Esophagus squamous epithelium (tissue), 5 donors: Measurements from ENCODE around the gene SPTAN1. TPM values are rescaled to one million over a fixed set of nuclear protein-coding genes. Genes with fewer than 3 reads are reported as not detected.

Experiments used
- DNase-seq: peaks from one replicate; lab custom pipeline; 2025; lab: John Stamatoyannopoulos, UW
- H3K27ac ChIP-seq, 4 donors: fragments of 200-600 bp; sonication (generic); one replicate each; pipeline ENCODE4 v1.5.1; 2016 to 2019; ENCODE audit warnings: mild to moderate bottlenecking in 1 of 4
- H3K27me3 ChIP-seq, 4 donors: fragments of 200-600 bp; sonication (generic); 1 replicate in 3 of 4; 2 replicates in 1 of 4; pipeline versions ENCODE4 v1.5.1 to v1.6.0; 2017 to 2021; ENCODE audit warnings: antibody characterized with exemption in 1 of 4
- H3K36me3 ChIP-seq, 3 donors: fragments of 200-600 bp; sonication (generic); one replicate each; pipeline ENCODE4 v1.5.1; 2016 to 2019
- H3K4me1 ChIP-seq, 3 donors: fragments of 200-600 bp; sonication (generic); one replicate each; pipeline ENCODE4 v1.5.1; 2017 to 2019
- H3K4me3 ChIP-seq, 4 donors: fragments of 200-600 bp; sonication (generic); 1 replicate in 3 of 4; 2 replicates in 1 of 4; pipeline ENCODE4 v1.5.1; 2016 to 2019; ENCODE audit warnings: mild to moderate bottlenecking in 2 of 4, moderate library complexity in 1 of 4
- H3K9me3 ChIP-seq, 3 donors: fragments of 200-600 bp; sonication (generic); one replicate each; pipeline ENCODE4 v1.5.1; 2016 to 2019
- POLR2A ChIP-seq, 4 donors: fragments of 450-650 bp; IDR thresholded peaks; one replicate each; pipeline ENCODE4 v1.6.1; 2017; ENCODE audit warnings: antibody characterized with exemption in 4 of 4, mild to moderate bottlenecking in 4 of 4, moderate library complexity in 3 of 4
- WGBS, 2 donors: methylation state at CpG; one replicate each; pipeline ENCODE4 v1.1.5; 2018; 5-methylcytosine and 5-hydroxymethylcytosine counted together
- intact Hi-C: fragments of 100-400 bp; cut with DNase I; formaldehyde crosslinking; loops from one replicate; pipeline ENCODE4 v1.15.0; 2022
- total RNA-seq, 4 donors: library from RNA; depleted of rRNA; stranded (reverse); fragments of >200 nt; gene quantifications; one replicate each; pipeline ENCODE4 v1.1.0, GENCODE V29; 2016
- TF ChIP-seq, protein P1 (sequence below), 6 experiments: fragments of 450-650 bp in 4 of 6; fragments of 200-600 bp in 2 of 6; sonication (generic) in 2 of 6; IDR thresholded peaks; one replicate each; pipeline ENCODE4 v1.5.1; 2016 to 2019; ENCODE audit warnings: antibody characterized with exemption in 6 of 6, mild to moderate bottlenecking in 4 of 6, moderate library complexity in 4 of 6
- donor health status: DM: yes; HTN: yes; CAD: no.

SPTAN1 gene
- total RNA-seq, 4 donors from 2014 or later: 97.8 to 233 (median 160) TPM

DNA sequence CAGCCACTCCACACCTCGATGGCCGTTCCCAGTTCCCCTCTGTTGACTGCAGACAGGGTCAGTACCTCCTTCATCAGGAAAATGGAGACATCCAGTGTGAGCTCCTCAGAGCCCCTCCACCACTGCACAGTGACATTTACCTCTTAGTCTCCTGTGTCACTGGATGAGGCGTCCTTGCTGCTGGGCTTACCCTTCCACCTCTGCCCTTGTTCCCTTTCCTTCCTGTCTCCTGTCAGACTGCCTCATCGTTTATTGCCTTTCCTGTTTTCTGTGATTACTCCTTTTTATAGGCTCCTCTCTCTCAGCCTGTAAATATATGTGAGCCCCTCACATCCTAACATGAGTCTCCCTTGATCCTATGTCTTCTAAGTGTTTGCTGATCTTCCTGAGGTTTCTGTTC lies 23.2 kb upstream of the SPTAN1 start:
- H3K9me3 ChIP-seq: no peaks in the 10 kb centered on the region
- H3K27ac ChIP-seq: peak overlapping the region in 1 of 4 donors; percentile 29
- intact Hi-C loops: no loop called here
- H3K36me3 ChIP-seq: peaks cover 4 to 100% (median 39%) of the 10 kb centered on the region in 3 donors
- no peak overlapping the region for H3K4me3 ChIP-seq
- WGBS, 2 donors: 75 to 80% methylated on average over 4 of the region's 4 CpGs
- DNase-seq: no peak
- no peaks in the 10 kb centered on the region for H3K4me1 ChIP-seq
- TF ChIP-seq POLR2A (IDR thresholded peaks at IDR 0.05): no peak
- TF ChIP-seq, protein P1, sequence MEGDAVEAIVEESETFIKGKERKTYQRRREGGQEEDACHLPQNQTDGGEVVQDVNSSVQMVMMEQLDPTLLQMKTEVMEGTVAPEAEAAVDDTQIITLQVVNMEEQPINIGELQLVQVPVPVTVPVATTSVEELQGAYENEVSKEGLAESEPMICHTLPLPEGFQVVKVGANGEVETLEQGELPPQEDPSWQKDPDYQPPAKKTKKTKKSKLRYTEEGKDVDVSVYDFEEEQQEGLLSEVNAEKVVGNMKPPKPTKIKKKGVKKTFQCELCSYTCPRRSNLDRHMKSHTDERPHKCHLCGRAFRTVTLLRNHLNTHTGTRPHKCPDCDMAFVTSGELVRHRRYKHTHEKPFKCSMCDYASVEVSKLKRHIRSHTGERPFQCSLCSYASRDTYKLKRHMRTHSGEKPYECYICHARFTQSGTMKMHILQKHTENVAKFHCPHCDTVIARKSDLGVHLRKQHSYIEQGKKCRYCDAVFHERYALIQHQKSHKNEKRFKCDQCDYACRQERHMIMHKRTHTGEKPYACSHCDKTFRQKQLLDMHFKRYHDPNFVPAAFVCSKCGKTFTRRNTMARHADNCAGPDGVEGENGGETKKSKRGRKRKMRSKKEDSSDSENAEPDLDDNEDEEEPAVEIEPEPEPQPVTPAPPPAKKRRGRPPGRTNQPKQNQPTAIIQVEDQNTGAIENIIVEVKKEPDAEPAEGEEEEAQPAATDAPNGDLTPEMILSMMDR (IDR thresholded peaks at IDR 0.05): no peak
- H3K27me3 ChIP-seq: no peaks in the 10 kb centered on the region

GRCh38 chr9:128532581-128532980 lies 19.8 kb upstream of the SPTAN1 start:
- no peaks in the 10 kb centered on the region for H3K27me3 ChIP-seq
- no peaks in the 10 kb centered on the region for H3K4me1 ChIP-seq
- intact Hi-C loops: no loop called here
- no peaks in the 10 kb centered on the region for H3K9me3 ChIP-seq
- WGBS, 2 donors: 87 to 94% methylated on average over 4 of the region's 4 CpGs
- H3K27ac ChIP-seq: no peak overlapping the region
- no peak for TF ChIP-seq POLR2A (IDR thresholded peaks at IDR 0.05)
- peaks cover 12 to 100% (median 40%) of the 10 kb centered on the region in 3 donors for H3K36me3 ChIP-seq
- H3K4me3 ChIP-seq: no peak overlapping the region
- DNase-seq: no peak

DNA sequence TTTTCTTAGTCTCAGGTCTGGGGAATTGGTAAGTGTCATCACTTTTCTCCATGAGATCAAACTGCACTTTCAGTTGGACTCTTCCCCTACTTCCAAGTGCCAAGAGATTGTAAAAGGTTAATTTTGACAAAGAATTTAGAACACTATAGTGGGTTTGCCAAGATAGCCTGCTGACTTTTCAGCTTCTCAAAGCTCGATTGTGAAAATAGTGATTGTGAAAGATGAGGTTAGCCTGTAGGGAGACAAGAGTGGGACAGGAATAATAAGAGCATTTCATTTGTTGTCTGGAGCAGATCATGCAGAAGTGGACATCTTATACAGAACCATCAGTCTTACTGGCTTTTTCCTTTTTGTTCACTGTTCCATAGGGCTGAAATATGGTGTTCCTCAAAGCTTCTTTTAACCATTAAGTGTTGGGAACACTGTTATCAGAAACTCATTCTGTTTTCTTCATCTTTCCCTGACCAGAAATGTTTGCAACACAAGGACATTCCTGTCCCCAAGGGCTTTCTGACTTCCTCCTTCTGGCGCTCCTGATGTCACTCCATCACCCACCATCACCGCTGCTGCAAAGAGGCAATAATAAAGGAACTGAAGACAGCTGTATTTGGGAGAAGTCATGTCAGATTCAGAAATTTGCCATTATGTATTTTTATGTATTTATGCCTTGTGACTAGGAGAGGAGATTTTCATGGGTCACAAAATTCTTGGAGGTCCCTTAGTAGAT lies 11.6 kb upstream of the SPTAN1 start:
- Histone ChIP-seq H3K36me3 (peaks cover 35 to 79% (median 53%) of the 10 kb centered on the region in 3 donors), H3K4me1 (no peaks in the 10 kb centered on the region), H3K27me3 (no peaks in the 10 kb centered on the region), H3K4me3 (no peak overlapping the region), H3K9me3 (no peaks in the 10 kb centered on the region), H3K27ac (no peak overlapping the region)
- no peak for DNase-seq
- TF ChIP-seq, protein P1 (IDR thresholded peaks at IDR 0.05): no peak
- no peak for TF ChIP-seq POLR2A (IDR thresholded peaks at IDR 0.05)
- 61 to 70% methylated on average over 3 of the region's 3 CpGs for WGBS, 2 donors
- intact Hi-C loops: no loop called here

- Histone ChIP-seq H3K4me3 (no peak overlapping the region), H3K27me3 (no peaks in the 10 kb centered on the region), H3K36me3 (peaks cover 0 to 22% (median 6%) of the 10 kb centered on the region in 3 donors), H3K27ac (no peak overlapping the region), H3K4me1 (peaks cover 7 to 19% (median 15%) of the 10 kb centered on the region in 3 donors), H3K9me3 (no peaks in the 10 kb centered on the region)
- TF ChIP-seq, protein P1 (IDR thresholded peaks at IDR 0.05): no peak
- TF ChIP-seq POLR2A (IDR thresholded peaks at IDR 0.05): no peak
- DNase-seq: no peak
- intact Hi-C loops: no loop called here
- WGBS, 2 donors: 78 to 80% methylated on average over 3 of the region's 3 CpGs
These were observed 5.9 kb upstream of the SPTAN1 start for GRCh38 chr9:128546504-128546903.

DNA sequence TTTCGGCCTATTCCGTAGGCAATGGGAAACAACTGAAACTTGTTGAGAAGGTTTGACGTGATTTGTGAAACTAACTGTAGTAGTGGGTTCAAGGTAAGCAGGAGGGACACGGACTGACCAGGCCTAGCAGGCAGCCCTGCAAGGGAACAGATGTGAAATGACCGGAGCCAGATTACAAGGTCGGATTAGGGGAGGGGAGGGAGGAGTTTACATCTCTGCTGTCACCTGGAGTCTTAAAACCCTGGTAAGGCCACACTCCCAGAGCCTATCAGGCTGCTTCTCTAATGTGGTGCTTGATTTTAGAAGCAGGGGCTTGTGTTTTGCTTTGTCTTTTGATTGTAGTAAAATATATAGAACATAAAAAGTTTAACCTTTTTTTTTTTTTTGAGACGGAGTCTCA lies 3.5 kb upstream of the SPTAN1 start:
- 89% methylated on average over 7 of the region's 7 CpGs for WGBS, 2 donors
- no peak overlapping the region for H3K27ac ChIP-seq
- H3K4me1 ChIP-seq: peaks cover 11 to 28% (median 25%) of the 10 kb centered on the region in 3 donors
- no peak overlapping the region for H3K4me3 ChIP-seq
- no peaks in the 10 kb centered on the region for H3K36me3 ChIP-seq
- no peaks in the 10 kb centered on the region for H3K27me3 ChIP-seq
- intact Hi-C loops: no loop called here
- H3K9me3 ChIP-seq: no peaks in the 10 kb centered on the region
- TF ChIP-seq, protein P1 (IDR thresholded peaks at IDR 0.05): no peak
- TF ChIP-seq POLR2A (IDR thresholded peaks at IDR 0.05): no peak
- DNase-seq: no peak
